Dedifferentiated amniotic fluid mesenchymal stem cell (primary cell): ENCODE measurements around the gene SLC16A11.

Source experiments
- DNase-seq: peaks from one replicate; pipeline ENCODE4 v3.0.0-alpha.2; 2016; ENCODE audit errors: extremely low spot score

The SLC16A11 gene

GRCh38 chr17:7025245-7025644 is 18.6 kb downstream of the SLC16A11 start:
- no peak for DNase-seq

DNA sequence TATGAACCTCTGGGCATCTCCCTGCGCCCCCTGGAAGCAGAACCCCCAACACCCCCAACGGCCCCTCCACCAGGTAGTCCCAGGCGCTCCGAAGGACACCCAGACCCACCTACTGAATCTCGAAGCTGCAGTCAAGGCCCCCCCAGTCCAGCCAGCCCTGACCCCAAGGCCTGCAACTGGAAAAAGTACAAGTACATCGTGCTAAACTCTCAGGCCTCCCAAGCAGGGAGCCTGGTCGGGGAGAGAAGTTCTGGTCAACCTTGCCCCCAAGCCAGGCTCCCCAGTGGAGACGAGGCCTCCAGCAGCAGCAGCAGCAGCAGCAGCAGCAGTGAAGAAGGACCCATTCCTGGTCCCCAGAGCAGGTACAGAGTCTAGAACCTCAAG is 19.5 kb downstream of the SLC16A11 start:
- DNase-seq, result no peak

- no peak for DNase-seq
Observed at GRCh38 chr17:7023576-7024401, 20.1 kb downstream of the SLC16A11 start.

- DNase-seq, result no peak
Observed at GRCh38 chr17:7022781-7023571, 20.9 kb downstream of the SLC16A11 start, which contains the start of gene BCL6B. Gene BCL6B, plus strand, starts transcription at chr17:7023050. Its CDS starts 622 bp downstream, at chr17:7023672.

- no peak for DNase-seq
Observed at GRCh38 chr17:7021993-7022778, 21.7 kb downstream of the SLC16A11 start.

- DNase-seq, result no peak
Observed at GRCh38 chr17:7020894-7021664, 22.8 kb downstream of the SLC16A11 start.

DNA sequence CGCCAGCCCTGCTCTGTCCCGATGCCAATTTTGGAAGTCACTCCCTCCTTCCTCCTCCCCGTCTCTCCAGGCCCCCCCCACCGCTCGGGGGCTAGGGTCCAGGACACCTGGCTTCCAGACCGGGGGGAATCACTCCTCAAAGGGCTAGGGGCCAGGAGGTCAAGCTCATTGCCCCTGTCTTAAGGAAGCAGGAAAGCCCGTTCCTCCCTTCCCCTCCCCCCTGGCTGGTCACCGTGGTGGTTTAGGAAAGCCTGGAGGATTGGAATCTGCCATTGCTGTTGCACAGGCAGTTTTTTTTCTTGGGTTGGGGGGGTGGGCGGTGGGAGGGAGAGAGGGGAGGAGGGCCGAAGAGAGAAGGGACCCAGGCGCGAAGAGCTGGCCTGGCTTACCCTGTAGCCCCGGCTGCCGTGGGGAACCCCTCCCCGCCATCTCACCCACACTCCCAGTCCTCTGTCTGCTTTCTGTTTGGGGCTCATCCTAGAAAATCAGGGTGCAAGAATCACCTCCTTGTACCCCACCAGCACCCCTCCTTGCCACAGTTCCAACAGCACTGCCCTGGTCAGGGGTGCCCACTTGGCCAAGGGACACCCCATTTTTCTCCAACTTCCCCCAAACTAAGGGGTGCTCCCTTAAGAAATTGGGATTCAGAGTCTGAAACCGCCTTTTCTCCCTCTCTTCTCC is 23.9 kb downstream of the SLC16A11 start:
- no peak for DNase-seq

GRCh38 chr17:7019367-7019766 is 24.5 kb downstream of the SLC16A11 start:
- DNase-seq, result no peak

- DNase-seq, result no peak
Observed at GRCh38 chr17:7018331-7018964, 25.4 kb downstream of the SLC16A11 start.

DNA sequence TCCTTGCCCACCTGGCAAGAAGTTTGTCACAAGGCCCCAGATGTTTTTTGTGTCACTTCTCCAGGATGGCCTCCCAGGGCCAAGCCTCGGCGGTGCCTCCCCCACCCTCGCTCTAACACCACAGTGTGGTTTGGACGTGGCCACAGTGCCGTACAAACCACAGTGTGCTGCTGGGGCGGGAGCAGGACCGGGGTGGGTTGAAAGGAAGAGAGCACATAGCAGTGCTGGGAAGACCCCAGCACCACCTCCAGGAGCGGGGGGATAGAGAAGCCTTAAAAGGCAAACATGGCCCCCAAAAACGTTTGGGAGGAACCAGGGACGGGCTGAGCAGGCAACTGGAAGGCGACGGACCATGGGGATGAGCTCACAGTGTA is 26.1 kb downstream of the SLC16A11 start:
- no peak for DNase-seq

GRCh38 chr17:7016886-7017826 is 26.7 kb downstream of the SLC16A11 start:
- no peak for DNase-seq

- no peak for DNase-seq
Observed at GRCh38 chr17:7016418-7016817, 27.5 kb downstream of the SLC16A11 start.

DNA sequence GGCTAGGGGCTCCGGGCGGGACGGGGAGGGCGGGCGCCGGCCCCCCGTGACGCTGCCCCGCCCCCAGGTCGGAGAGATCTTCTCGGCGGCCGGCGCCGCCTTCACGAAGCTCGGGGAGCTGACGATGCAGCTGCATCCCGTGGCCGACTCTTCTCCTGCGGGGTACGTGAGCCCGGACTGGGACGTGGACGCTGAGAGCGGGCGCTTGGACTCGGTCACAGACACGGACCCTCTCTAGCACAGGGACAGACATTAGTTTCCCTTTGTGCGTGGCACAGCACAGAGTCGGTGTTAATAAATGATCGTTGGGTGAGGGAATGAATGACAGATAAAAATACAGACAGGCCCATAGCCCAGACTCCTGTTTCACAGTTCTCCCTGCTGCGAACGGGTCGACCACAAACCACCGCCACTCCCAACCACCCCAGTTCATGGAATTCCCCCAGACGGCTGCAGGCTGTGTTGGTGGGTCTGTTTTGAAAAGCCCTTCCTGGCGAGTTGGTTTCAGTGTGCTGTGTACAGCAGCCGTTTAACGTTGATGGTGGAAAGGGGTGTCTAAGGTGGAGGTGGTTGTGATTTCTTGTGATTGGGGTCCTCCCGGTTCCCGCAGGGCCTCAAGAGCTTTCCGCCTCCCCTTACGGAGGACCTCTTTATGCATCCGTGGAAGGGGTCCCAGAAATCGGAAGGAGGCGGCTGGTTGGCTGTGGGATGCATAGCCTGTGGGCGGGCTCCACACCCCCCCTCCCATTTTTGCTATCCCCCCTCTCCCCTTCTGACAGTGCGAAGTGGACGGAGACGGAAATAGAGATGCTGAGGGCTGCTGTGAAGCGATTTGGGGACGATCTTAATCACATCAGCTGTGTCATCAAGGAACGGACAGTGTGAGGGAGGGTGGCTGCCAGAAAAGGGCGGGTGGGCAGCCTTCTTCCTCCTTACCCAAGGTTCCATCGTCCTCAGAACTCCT is 28.6 kb downstream of the SLC16A11 start:
- no peak for DNase-seq

DNA sequence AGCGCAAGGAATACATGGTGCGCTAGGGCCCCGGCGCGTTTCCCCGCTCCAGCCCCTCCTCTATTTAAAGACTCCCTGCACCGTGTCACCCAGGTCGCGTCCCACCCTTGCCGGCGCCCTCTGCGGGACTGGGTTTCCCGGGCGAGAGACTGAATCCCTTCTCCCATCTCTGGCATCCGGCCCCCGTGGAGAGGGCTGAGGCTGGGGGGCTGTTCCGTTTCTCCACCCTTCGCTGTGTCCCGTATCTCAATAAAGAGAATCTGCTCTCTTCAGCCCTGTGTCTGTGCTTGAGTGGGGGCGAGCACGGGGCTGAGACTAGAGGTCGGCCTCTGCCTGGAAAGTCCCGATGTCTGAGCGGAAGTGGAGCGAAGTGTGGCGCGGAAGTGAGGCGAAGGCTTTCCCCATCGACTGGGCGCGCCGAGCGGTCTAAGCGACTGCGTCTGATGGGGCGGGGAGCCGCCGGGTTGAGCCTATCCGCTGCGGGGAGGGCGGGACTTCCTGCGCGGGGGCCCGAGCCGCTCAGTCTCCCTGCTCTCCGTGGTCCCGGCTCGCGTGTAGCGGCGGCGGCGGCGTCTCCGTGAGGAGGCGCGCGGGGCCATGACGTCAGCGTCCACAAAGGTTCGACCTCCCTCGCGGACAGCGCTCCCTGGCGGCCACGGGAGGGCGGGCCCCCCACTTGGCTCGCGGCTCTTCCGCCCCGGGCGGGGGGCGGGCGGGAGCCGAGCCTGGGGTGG is 29.5 kb downstream of the SLC16A11 start:
- peak; percentile 97 for DNase-seq

DNA sequence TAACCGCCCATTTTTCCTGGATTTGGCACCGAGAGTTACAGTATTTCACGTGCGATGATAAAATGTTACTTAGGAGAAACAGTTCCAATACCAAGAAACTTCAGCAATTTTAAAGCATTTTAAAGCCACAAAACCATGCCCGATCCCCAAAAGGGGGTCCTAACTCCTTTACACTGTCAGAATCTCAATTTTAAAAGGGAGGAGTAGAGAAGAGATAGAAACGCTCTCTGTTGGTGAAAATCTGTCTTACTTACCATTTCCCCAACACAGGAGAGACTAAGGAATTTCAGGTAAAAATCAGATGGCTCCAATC is 32.0 kb downstream of the SLC16A11 start:
- DNase-seq, result no peak

DNA sequence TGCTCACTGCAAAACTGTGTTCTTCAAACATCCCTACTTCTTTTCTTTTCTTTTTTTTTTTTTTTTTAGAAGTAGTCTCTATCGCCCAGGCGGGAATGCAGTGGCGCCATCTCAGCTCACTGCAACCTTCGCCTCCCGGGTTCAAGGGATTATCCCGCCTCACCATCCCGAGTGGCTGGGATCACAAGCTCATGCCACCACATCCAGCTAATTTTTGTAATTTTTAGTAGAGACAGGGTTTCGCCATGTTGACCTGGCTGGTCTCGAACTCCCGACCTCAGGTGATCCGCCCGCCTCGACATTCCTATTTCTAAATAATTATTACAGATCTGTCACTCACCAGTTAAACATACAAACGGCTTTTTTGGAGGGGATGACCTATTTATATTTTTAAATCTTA is 32.5 kb downstream of the SLC16A11 start:
- DNase-seq, result no peak

DNA sequence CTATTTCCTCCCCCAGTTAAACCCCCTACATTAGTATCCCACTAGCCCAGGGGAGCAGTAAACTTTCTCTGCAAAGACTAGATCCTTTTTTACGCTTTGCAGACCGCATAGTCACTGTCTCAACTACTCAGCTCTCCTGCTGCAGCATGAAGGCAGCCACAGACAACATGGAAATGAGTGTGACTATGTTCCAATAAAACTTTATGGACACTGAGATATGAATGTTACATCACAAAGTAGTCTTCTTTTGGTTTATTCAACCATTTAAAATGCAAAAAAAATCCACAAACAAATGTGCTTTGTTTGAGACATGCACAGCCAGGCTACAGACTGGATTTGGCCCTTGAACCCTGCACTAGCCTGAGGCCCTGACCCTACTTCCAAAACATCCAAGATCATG is 33.4 kb downstream of the SLC16A11 start:
- DNase-seq, result no peak

GRCh38 chr17:7007143-7007542 is 36.7 kb downstream of the SLC16A11 start:
- DNase-seq, result no peak
